Activated naive CD4-positive, alpha-beta T cell treated with anti-CD3 and anti-CD28 coated beads, Interleukin-2, amount 50 U/mL, for 72 hours (primary cell): Measurements from ENCODE around the gene CFAP99. TPM values are rescaled to one million over a fixed set of nuclear protein-coding genes. Genes with fewer than 3 reads are reported as not detected.

Experiments used
- ATAC-seq, 2 donors: fragments of 150-1000 bp; cut with Tn5 transposase; 2 replicates each; pipeline ENCODE4 v1.10.0; 2021; ENCODE audit warnings: mild to moderate bottlenecking in 2 of 2, moderate library complexity in 2 of 2
- DNase-seq, 2 donors: peaks; one replicate each; pipeline ENCODE4 v3.0.0; 2021 to 2022; ENCODE audit warnings: low spot score in 2 of 2
- H3K27ac Mint-ChIP-seq, 2 donors: one replicate each; pipeline ENCODE4 v1.8.0; 2022; ENCODE audit warnings: mild to moderate bottlenecking in 2 of 2, mixed read lengths in 2 of 2
- H3K36me3 Mint-ChIP-seq, 2 donors: one replicate each; pipeline ENCODE4 v1.8.0; 2022; ENCODE audit warnings: mixed read lengths in 2 of 2
- H3K9me3 Mint-ChIP-seq, 2 donors: one replicate each; pipeline ENCODE4 v1.8.0; 2022; ENCODE audit warnings: mixed read lengths in 2 of 2
- total RNA-seq, 2 donors: library from RNA; stranded (reverse); gene quantifications; one replicate each; pipeline ENCODE4 v1.2.3, GENCODE V29; 2022

Gene CFAP99
- total RNA-seq, 2 donors from 2014 or later, result not detected

DNA sequence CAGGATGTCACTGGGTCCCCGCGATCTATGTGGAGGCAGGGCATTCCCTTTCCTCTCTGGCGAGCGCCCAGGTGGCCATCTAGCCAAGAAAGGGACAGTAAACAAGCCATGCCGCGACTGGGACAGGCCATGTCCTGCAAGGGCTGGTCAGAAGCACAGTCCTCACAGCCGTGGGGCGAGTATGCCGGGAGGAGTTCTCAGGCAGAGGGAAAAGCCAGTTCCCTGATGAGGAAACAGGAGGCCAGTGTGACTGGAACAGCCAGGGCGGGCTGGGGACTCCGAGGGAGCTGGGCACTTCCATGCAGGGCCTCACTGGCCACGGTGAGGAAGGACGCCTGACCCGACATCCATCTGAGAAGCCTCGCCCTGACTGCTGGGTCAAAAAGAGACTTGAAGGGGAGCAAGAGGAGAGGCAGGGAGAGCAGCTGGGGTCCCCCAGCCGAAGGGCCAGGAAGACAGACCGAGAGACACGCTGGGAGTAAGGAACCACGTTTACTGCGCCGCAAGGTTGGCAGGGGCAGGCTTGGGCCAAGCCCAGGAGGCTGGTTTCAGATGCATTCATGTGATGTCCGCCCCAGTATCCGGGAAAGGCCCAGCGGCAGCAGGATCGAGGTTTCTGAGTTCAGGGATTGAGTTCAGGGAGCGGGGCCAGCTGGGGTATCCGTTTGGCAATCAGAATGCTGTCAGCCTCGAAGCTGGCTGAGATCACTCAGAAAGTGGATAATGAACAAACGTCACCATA, 15.0 kb downstream of the CFAP99 start:
- peak overlapping the region in 1 of 2 donors; percentile 72 for H3K27ac Mint-ChIP-seq
- no peaks in the 10 kb centered on the region for H3K9me3 Mint-ChIP-seq
- DNase-seq, result no peak
- ATAC-seq, result no peak
- H3K36me3 Mint-ChIP-seq, result no peaks in the 10 kb centered on the region

DNA sequence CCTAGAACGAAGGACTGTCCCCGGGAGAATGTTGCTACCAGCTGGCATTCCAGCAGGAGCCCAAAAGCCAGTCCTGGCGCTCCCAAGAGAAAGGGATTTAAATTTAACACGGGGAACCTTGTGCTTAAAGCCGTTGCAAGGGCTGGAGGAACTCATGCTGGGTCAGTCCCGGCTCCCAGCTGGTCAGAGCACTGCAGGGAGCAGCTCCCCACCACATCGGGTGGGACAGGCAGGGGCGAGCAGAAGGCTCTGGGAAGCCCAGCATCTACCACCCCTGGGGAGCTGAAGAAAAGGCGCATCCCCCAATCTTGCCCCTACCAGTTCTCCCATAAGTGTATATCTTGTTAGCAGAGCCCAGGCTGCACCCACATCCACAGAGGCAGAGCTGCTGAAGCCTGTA, 15.7 kb downstream of the CFAP99 start:
- no peaks in the 10 kb centered on the region for H3K36me3 Mint-ChIP-seq
- no peak overlapping the region for H3K27ac Mint-ChIP-seq
- DNase-seq (no peak), ATAC-seq (no peak)
- H3K9me3 Mint-ChIP-seq, result no peaks in the 10 kb centered on the region

DNA sequence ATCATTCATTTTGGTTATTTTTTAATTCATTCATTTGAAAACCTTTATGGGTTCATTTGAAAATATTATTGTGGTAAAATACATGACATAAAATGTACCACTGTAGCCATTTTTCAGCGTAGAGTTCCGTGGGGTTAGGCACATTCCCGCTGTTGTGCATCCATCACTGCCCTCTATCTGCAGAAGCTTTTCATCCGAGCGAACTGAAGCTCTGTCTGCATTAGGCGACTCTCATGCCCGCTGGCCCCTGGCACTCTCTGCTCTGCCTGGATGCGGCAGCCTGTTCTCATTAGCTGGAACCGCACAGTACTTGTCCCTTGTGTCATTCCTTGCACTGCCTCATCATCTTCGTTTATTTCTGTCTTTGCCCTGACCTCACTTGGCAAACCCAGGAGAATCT, 17.5 kb downstream of the CFAP99 start:
- H3K27ac Mint-ChIP-seq, result peak overlapping the region in 1 of 2 donors; percentile 50
- ATAC-seq (no peak), DNase-seq (no peak)
- H3K9me3 Mint-ChIP-seq, result no peaks in the 10 kb centered on the region
- no peaks in the 10 kb centered on the region for H3K36me3 Mint-ChIP-seq

DNA sequence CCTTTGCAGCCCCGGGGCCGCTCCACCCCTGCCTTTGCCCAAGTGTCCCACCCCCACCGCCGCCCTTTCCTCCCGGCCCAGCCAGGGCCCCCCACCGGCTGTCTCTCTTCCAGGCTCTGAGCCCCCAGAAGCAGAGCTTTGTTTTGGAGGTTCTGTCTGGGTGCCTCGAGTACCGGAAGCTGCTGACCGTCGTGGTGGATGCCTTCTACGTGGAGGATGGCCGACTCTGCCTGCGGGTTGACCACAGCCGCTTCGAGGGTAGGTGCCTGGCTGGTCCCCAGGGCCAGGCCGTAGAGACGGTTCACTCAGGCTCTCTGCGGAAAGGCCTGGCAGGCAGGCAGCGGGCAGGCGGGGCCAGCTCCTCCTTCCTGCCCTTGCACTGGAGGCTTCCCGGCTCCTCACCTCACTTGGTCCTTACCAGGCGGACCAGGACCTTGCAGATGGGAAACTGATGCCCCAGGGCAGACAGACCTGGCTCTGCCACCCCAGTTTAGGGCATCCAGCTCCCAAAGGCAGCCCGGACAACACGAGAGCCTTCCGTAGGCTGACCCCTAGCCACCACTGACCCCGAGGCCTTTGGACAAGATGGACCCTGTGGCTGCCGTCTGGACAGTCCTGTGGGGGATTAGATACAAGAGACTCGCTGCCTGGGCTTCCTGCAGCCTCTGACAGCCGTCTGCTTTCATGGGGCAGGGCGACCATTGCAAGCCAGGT, 18.2 kb downstream of the CFAP99 start:
- H3K36me3 Mint-ChIP-seq, result no peaks in the 10 kb centered on the region
- DNase-seq (no peak), ATAC-seq (no peak)
- H3K27ac Mint-ChIP-seq, result no peak overlapping the region
- no peaks in the 10 kb centered on the region for H3K9me3 Mint-ChIP-seq

DNA sequence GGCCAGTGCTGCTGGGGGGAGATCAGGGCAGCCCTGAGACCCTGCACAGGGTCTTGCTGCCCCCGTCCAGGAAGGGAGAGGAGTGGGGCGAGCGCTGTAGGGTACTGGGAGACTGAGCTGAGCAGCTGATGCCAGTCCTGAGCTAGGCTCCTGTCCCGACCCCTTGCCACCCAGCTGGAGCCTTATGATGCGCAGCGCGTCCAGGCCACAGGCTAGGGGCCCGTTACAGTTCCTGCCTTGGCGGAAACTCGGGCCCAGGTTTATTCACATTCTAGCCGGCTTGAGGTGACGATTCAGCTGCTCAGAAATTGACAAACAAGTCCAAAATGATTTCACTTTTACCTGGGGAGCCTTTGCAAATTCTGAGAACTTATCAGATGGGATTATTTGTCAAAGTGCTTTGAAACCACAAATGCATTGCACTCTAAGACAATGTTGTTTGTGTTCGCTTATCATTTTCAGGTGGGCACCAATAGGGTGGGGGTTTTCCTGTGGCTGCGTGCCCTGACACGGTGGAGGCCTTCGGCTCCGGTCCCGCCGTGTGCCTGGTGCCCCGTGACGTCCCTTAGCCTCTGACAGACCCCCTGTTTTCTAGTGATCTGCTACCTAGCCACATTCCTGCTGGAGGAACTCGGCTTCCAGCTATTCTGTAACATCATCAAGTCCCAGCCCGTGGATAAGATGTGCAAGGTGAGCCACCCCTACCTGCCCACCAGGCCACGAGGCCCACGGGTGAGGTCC, 18.9 kb downstream of the CFAP99 start:
- ATAC-seq, result no peak
- Mint-ChIP-seq H3K27ac (no peak overlapping the region), H3K9me3 (no peaks in the 10 kb centered on the region), H3K36me3 (no peaks in the 10 kb centered on the region)
- no peak for DNase-seq

DNA sequence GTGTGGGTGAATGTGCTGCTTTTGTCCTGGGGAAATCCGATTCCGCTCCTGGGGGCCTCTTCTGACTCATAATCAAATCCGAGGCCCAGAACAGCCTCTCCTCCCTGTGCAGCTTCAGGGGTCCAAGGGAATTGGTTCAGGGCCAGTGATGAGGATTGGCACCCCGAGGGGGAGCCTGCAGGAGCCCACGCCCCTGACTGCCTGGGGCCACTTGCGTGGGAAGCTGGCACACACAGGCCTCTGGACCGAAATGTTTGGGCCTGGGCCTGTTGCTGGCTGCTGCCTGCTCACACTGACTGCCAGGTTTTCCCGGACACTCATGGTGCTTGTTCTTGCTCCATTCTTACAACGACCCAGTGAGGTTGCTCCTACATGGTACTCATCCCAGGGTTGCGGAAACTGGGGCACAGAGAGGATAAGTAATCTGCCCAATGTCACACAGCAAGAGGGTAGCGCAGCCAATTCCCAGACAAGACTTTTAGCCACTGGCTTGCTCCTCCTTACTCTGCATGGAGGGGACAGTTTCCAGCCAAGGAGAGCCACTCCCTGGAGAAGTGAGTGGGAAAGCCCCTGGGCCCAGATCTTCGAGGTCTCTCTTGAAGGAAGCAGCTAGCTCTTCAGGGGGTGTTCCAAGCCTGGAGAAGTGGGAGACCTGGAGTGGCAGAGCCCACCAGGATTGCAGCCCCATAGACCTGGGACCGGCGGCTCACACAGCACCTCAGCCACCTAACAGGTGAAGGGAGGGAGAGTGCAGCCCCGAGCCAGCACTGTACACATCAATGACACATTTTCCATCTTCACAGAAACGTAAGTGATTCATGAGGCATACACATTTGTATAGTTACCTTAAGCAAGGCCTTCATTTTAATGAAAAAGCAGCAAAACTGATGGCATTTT, 20.3 kb downstream of the CFAP99 start:
- no peaks in the 10 kb centered on the region for H3K36me3 Mint-ChIP-seq
- DNase-seq (no peak), ATAC-seq (no peak)
- no peaks in the 10 kb centered on the region for H3K9me3 Mint-ChIP-seq
- H3K27ac Mint-ChIP-seq, result no peak overlapping the region

DNA sequence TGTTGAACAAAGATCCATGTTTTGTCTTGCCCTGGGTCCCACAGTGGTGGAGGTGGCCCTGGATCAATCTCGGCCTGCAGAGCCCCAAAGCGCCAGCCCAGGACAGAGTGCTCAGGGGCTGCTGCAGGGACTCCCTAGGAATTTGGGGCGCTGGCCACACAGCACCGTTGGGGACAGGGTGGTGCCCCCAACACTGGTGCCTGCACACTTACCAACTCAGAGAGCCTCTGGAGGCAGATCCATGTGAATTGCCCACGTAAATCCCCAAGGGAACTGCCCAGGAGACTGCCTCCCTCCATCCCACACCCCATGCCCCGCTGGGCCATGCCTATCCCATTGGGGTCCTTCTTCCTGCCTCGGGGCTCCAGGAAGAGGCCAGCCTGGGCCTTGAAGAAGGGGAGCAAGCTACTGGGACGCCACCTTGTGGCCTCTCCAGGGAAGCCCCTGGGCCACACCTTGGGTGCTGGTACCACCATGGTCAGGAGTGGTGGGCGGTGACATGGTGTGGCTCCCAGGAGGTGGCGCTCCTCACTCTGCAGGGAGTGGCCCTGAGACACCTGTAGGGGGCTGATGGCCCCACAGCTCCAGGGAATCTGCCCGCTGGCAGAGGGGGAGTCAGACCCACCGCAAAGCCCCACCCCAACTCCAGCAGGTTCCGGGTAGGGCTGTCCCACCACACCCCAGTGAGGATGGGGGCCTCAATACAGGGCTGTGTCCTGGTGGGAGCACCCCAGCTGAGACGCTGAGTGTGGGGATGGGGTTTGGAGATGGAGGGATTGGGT, 22.8 kb downstream of the CFAP99 start:
- peak; percentile 69 to 85 for DNase-seq
- peak overlapping the region; percentile 36 to 62 for H3K27ac Mint-ChIP-seq
- ATAC-seq, result peak; percentile 97 to 99
- H3K9me3 Mint-ChIP-seq, result no peaks in the 10 kb centered on the region
- H3K36me3 Mint-ChIP-seq, result no peaks in the 10 kb centered on the region

DNA sequence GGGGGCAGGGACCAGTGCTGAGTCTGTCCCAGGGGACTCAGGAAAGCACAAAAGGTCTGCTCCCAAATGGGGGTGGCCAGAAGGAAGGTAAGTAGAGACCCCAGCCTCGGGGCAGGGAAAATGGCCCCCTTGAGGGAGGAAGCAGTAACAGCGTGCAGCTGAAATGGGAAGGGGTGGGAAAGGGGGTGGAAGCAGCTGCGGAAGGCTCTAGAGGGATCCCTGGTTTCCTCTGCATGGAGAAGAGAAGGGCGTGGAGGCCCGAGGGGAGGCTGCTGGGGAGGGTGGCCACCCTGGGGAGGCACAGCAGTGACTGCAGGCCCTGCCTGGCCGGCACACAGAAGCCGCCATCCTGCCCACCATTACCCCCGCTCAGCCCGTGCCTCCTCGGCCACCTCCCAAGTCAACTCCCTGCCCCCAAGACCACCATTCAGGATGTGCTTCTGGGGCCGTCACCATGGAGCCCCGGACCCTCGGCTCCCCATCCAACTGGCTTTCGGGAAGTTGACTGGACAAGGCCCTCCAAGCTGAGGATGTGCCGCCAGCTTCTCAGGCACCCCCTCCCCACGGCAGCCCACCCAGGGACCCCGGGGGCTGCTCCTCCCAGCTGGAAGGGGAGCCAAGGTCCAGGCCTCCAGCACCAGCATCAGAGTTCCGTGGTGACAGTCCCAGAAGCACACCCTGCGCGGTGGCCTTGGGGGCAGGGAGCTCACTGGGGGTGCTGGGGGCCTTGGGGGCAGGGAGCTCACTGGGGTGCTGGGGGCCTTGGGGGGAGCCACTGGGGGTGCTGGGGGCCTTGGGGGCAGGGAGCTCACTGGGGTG, 23.6 kb downstream of the CFAP99 start:
- DNase-seq (no peak), ATAC-seq (no peak)
- H3K9me3 Mint-ChIP-seq, result no peaks in the 10 kb centered on the region
- H3K36me3 Mint-ChIP-seq, result no peaks in the 10 kb centered on the region
- no peak overlapping the region for H3K27ac Mint-ChIP-seq

DNA sequence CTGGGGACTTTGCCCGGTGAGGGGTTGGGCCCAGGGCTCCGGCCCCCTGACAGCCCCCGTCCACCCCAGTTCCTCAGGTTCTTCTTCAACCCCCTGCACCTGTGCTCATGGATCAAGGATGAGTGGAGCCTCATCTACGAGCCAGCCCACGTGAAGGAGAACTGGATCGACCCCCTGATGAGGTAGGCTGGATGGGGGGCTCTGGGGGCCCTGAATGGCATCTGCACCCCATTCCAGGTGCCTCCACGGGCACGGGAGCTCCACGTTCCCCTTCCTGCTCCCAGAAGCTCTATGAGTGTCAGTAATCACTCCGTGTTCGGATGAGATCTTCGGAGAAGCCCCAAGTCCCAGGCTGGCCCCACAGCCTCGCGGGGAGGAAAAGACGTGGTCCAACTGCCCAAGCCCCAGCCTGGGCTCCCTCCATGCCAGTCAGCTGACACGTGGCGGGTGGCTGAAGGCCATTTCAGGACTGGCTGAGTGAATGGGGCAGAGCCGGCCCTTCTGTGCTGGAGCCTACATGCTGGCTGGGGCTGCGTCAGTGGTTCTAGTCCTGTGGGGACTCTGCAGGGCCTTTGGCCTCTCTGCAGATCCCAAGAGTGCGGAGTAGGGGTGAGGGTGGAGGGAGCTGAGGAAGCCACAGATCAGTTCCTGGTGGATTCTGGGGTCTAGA, 24.4 kb downstream of the CFAP99 start:
- Mint-ChIP-seq H3K36me3 (no peaks in the 10 kb centered on the region), H3K27ac (no peak overlapping the region), H3K9me3 (no peaks in the 10 kb centered on the region)
- DNase-seq (no peak), ATAC-seq (no peak)

DNA sequence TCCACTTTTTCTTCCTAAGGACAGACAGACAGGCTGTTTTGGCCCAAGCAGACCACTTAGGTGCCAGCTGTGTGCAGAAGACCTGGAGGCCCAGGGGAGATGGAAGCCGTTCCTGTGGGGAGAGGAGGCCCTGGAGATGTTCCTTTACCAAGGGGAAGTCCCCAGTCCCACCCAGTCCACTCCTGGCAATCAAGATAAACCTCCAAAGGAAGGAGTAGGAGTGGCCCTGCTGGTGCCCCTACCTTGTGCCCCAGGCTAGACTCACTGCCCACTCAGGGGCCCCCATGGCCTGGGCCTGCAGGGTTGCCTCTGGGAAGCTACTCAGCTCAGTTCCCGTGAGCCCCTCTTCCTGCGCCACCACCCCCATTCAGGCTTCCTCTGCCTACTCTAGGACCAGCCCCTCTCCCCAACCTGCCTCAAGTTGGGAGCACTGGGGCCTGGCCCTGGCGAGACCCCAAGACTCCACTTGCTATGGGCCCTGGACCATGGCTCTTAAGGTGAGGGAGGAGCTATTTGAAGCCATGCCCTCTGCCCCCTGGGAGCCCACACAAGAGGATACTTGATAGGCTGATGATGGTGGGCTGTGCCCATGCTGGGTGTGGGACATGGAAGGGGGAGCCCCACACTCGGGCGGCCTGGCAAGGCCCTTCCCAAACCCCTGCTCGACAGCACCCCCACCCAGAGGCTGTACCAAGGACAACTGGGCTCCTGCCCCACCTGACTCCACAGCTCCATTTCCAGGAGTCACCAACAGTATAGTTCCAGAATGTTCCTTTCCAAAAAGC, 25.4 kb downstream of the CFAP99 start:
- no peaks in the 10 kb centered on the region for H3K36me3 Mint-ChIP-seq

DNA sequence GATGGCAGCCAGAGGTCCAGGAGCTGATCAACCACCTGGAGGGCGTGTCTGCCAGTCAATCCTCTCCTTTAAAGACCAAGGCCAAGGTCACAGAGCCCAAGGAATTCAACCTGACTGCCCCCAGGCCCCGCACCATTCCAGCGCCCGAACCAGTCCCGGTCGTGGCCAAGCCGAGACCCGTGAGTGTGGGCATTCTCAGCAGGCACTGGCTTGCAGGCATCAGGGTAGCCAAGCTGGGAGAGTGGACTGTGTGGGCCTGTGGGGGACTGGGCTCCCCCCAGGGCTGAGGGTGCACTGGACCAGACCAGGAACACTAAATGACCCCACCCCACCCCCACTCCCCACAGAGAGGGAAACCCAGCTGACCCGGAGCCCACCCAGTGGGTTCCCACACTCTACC, 26.4 kb downstream of the CFAP99 start:
- Mint-ChIP-seq H3K36me3 (no peaks in the 10 kb centered on the region), H3K27ac (no peak overlapping the region), H3K9me3 (no peaks in the 10 kb centered on the region)
- DNase-seq (no peak), ATAC-seq (no peak)

More for the DNA sequence above, 25.4 kb downstream of the CFAP99 start:
- ATAC-seq (no peak), DNase-seq (no peak)
- Mint-ChIP-seq H3K9me3 (no peaks in the 10 kb centered on the region), H3K27ac (no peak overlapping the region)

DNA sequence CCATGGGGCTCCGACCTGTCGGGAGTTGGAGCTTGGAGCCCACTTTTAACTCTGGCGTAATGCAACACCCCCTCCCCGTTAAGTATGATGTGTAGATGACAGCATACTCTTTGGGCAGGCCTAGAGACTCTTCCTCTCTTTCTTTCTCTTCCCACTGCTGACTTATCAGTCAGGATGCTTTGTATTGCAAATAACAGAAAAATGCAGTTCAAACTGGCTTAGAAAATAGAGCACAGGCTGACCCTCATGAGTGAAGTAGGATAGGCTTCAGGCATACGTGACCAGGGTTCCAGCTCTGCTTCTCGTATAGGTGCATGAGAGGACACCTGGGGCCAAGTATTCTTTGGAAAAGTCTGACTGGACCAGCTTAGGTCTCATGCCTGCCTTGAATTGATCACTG, 26.8 kb downstream of the CFAP99 start:
- H3K27ac Mint-ChIP-seq, result no peak overlapping the region
- DNase-seq (no peak), ATAC-seq (no peak)
- H3K9me3 Mint-ChIP-seq, result no peaks in the 10 kb centered on the region
- H3K36me3 Mint-ChIP-seq, result no peaks in the 10 kb centered on the region

DNA sequence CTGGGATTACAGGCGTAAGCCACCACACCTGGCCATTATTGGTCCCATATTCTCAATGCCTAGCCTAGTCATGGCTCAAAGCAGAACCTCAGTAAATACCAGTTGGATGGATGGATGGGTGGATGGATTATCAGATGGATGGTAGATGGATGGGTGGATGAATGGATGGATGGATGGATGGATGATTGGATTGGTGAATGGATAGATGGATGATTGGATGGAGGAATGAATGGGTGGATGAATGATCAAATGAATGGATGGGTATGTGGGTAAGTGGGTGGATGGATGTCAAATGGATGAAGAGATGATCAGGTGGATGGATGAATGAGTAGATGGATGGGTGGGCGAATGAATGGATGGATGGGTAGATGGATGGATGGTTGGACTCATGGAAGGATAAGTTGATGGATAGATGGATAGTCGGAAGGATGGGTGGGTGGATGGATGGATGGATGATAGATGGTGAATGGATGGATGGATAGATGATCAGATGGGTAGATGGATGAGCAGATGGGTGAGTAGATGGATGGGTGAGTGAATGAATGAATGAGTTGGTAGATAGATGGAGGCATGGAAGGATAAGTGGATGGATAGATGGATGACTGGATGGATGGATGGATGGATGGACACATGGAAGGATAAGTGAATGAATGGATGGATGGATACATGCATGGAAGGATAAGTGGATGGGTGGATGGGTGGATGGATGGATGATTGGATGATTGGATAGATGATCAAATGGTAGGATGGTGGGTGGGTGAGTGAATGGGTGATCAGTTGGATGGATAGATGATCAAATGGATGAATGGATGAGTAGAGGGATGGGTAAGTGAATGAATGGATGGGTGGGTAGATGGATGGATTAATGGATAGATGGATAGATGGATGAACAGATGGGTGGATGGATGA, 28.2 kb downstream of the CFAP99 start:
- ATAC-seq (no peak), DNase-seq (no peak)
- H3K36me3 Mint-ChIP-seq, result no peaks in the 10 kb centered on the region
- H3K9me3 Mint-ChIP-seq, result no peaks in the 10 kb centered on the region
- H3K27ac Mint-ChIP-seq, result no peak overlapping the region
